T-cell (primary cell): ENCODE measurements around the gene WDR44. TPM values are rescaled to one million over a fixed set of nuclear protein-coding genes. Genes with fewer than 3 reads are reported as not detected.
"Not testable (repeated sequence)": the region's sequence is repeated elsewhere in the genome, so short reads cannot be mapped to it uniquely, and the experiment has no call there.

ENCODE experiments used
- ATAC-seq, 4 experiments: fragments of 200-7000 bp in 3 of 4; fragments of 150-1000 bp in 1 of 4; cut with Tn5 transposase; replicated peaks in 1 of 4; 1 replicate in 3 of 4; 2 replicates in 1 of 4; pipeline ENCODE4 v1.10.0; 2021; ENCODE audit warnings: moderate library complexity in 3 of 4, mild to moderate bottlenecking in 2 of 4, moderate number of reproducible peaks in 1 of 4
- CTCF ChIA-PET, 2 donors: fragments of 300-600 bp; sonication (Branson Sonifier 250); formaldehyde crosslinking; loops; one replicate each; lab custom pipeline; 2022; ENCODE audit warnings: antibody characterized with exemption in 2 of 2; lab: Charles Lee
- POLR2A ChIA-PET, 2 donors: fragments of 300-600 bp; sonication (Branson Sonifier 250); formaldehyde crosslinking; loops; one replicate each; lab custom pipeline; 2022; ENCODE audit warnings: antibody characterized with exemption in 2 of 2; lab: Charles Lee
- DNase-seq, 35 experiments: peaks; one replicate each; pipeline versions ENCODE4 v3.0.0 to v3.0.0-alpha.2; 2013 to 2023
- H3K27ac ChIP-seq: one replicate; pipeline ENCODE4 v1.5.1; 2013; ENCODE audit warnings: low read length
- H3K27me3 ChIP-seq, 2 experiments: replicated peaks in 1 of 2; 1 replicate in 1 of 2; 2 replicates in 1 of 2; pipeline versions ENCODE4 v1.6.1 to v1.7.0; 2013; ENCODE audit warnings: low read length in 1 of 2, mixed read lengths in 1 of 2; ENCODE audit not compliant: control insufficient read depth in 2 of 2, insufficient read depth in 2 of 2; ENCODE audit errors: extremely low read depth in 1 of 2
- H3K36me3 ChIP-seq, 2 donors: 1 replicate in 1 of 2; 2 replicates in 1 of 2; pipeline versions ENCODE4 v1.6.1 to v1.7.0; 2013; ENCODE audit warnings: low read length in 1 of 2; ENCODE audit not compliant: control insufficient read depth in 2 of 2, insufficient read depth in 1 of 2; ENCODE audit errors: extremely low read depth in 1 of 2
- H3K4me1 ChIP-seq, 2 experiments: 1 replicate in 1 of 2; 2 replicates in 1 of 2; pipeline versions ENCODE4 v1.6.1 to v1.7.0; 2013; ENCODE audit warnings: low read length in 2 of 2, mixed read lengths in 1 of 2; ENCODE audit not compliant: insufficient read depth in 2 of 2, control insufficient read depth in 1 of 2; ENCODE audit errors: extremely low read depth in 1 of 2
- H3K4me3 ChIP-seq, 2 donors: 1 replicate in 1 of 2; 2 replicates in 1 of 2; pipeline versions ENCODE4 v1.5.1 to v1.7.0; 2013; ENCODE audit warnings: mild to moderate bottlenecking in 2 of 2, low read length in 1 of 2, moderate library complexity in 1 of 2; ENCODE audit not compliant: control insufficient read depth in 1 of 2; ENCODE audit errors: extremely low read depth in 1 of 2
- H3K9me3 ChIP-seq: 2 replicates; pipeline ENCODE4 v1.7.0; 2013
- H3K27ac Mint-ChIP-seq, 2 donors: one replicate each; pipeline ENCODE4 v1.8.0; 2020 to 2021; ENCODE audit warnings: mild to moderate bottlenecking in 2 of 2, mixed read lengths in 2 of 2
- H3K27me3 Mint-ChIP-seq, 2 donors: one replicate each; pipeline ENCODE4 v1.8.0; 2021 to 2022; ENCODE audit warnings: mixed read lengths in 2 of 2
- H3K36me3 Mint-ChIP-seq: one replicate; pipeline ENCODE4 v1.8.0; 2021; ENCODE audit warnings: mixed read lengths
- H3K4me1 Mint-ChIP-seq, 3 donors: one replicate each; pipeline ENCODE4 v1.8.0; 2020 to 2022; ENCODE audit warnings: mixed read lengths in 3 of 3, mild to moderate bottlenecking in 1 of 3
- H3K4me3 Mint-ChIP-seq, 3 donors: one replicate each; pipeline ENCODE4 v1.8.0; 2020 to 2022; ENCODE audit warnings: mild to moderate bottlenecking in 3 of 3, mixed read lengths in 3 of 3, moderate library complexity in 3 of 3
- H3K9me3 Mint-ChIP-seq, 3 donors: one replicate each; pipeline ENCODE4 v1.8.0; 2020 to 2022; ENCODE audit warnings: mixed read lengths in 3 of 3
- WGBS: methylation state at CpG from one replicate; pipeline ENCODE4 v1.1.5; 2013; ENCODE audit warnings: missing lambda C conversion rate; ENCODE audit not compliant: insufficient coverage; 5-methylcytosine and 5-hydroxymethylcytosine counted together
- total RNA-seq, 35 experiments: library from RNA in 6 of 35; stranded (reverse) in 6 of 35; fragments of 120-200 nt in 1 of 35; gene quantifications; one replicate each; pipeline versions ENCODE4 v1.2.1 to v1.2.4 and lab custom pipeline; 2013 to 2026

Gene WDR44
- total RNA-seq, 5 donors from 2014 or later (not counting 1 experiment from before 2014, with no cell fraction given): 13.6 to 21.4 (median 19.0) TPM

- Mint-ChIP-seq H3K36me3 (no peaks in the 10 kb centered on the region), H3K9me3 (no peaks in the 10 kb centered on the region), H3K4me1 (no peaks in the 10 kb centered on the region), H3K27ac (no peak overlapping the region), H3K27me3 (no peaks in the 10 kb centered on the region), H3K4me3 (no peak overlapping the region)
- no peaks in the 10 kb centered on the region for H3K36me3 ChIP-seq
- no CpG with 5 or more reads among the region's 1 CpG for WGBS
- CTCF ChIA-PET: no interaction called here
- no peak overlapping the region for H3K4me3 ChIP-seq
- no peak overlapping the region for H3K27ac ChIP-seq
- H3K4me1 ChIP-seq: no peaks in the 10 kb centered on the region
- DNase-seq (no peak), ATAC-seq (no peak)
- POLR2A ChIA-PET: no interaction called here
- no peaks in the 10 kb centered on the region for H3K27me3 ChIP-seq
- H3K9me3 ChIP-seq: no peaks in the 10 kb centered on the region
Measured at GRCh38 chrX:118480172-118480571, 134.3 kb downstream of the WDR44 start.

GRCh38 chrX:118482384-118482783 is 136.5 kb downstream of the WDR44 start:
- not testable (repeated sequence) for DNase-seq, H3K4me3 Mint-ChIP-seq, ATAC-seq, H3K27me3 ChIP-seq, H3K27me3 Mint-ChIP-seq, H3K36me3 Mint-ChIP-seq, H3K27ac Mint-ChIP-seq, H3K4me1 Mint-ChIP-seq, H3K36me3 ChIP-seq, H3K9me3 Mint-ChIP-seq, H3K9me3 ChIP-seq, H3K4me1 ChIP-seq, H3K27ac ChIP-seq, H3K4me3 ChIP-seq
- ChIA-PET CTCF (interaction anchor here in 1 of 2 donors (0.6 kb wide), 1 partner anchor 119 kb away, joined by 3 read pairs; no protein-coding TSS in a partner anchor), POLR2A (interaction anchor here in 1 of 2 donors (0.6 kb wide), 1 partner anchor 56 kb away, joined by 3 read pairs; no protein-coding TSS in a partner anchor)
- 100% methylated on average over 1 of the region's 4 CpGs for WGBS

DNA sequence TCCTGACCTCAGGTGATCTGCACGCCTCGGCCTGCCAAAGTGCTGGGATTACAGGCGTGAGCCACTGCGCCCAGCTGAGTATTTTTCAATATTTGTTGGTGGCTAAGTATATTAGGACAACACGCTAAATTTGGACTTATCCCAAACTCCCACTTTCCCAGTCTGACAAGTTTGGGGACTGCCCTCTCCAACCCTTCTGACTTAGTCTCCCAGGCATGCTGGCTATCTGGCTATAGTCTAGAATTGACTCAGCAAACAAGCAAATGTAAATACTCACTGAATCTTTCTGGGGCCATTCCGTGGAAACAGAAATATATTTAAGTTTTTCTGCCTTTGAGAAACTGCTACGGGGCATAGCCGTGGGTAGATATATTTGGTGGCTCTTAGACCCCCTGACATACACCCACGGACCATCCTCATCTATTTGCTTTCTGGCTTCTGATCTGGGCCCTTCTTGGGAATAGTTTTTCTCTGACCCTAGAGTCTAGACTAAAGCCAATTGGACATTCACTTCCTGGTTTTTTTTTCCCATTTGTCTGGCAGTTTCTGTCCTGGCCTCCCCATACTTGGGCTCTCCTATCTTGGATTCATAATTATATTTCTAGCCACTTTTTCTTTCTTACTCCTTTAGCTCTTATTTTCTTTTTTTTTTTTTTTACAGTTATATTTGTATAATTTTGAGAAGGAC is 138.5 kb downstream of the WDR44 start:
- no peak for ATAC-seq
- no peak overlapping the region for H3K27ac Mint-ChIP-seq

GRCh38 chrX:118486693-118487092 is 140.8 kb downstream of the WDR44 start:
- H3K4me3 ChIP-seq, H3K27me3 ChIP-seq, H3K9me3 Mint-ChIP-seq, POLR2A ChIA-PET, H3K4me1 ChIP-seq, CTCF ChIA-PET, H3K9me3 ChIP-seq, H3K4me3 Mint-ChIP-seq, H3K36me3 Mint-ChIP-seq, H3K4me1 Mint-ChIP-seq, H3K27me3 Mint-ChIP-seq, H3K27ac Mint-ChIP-seq, H3K27ac ChIP-seq, ATAC-seq, DNase-seq, H3K36me3 ChIP-seq: not testable (repeated sequence)
- WGBS: no CpG with 5 or more reads among the region's 1 CpG

More for the DNA sequence above, 138.5 kb downstream of the WDR44 start:
- Histone ChIP-seq H3K36me3 (no peaks in the 10 kb centered on the region), H3K4me3 (no peak overlapping the region), H3K27ac (no peak overlapping the region), H3K4me1 (no peaks in the 10 kb centered on the region), H3K9me3 (no peaks in the 10 kb centered on the region), H3K27me3 (no peaks in the 10 kb centered on the region)
- no peaks in the 10 kb centered on the region for H3K4me1 Mint-ChIP-seq
- DNase-seq: no peak
- no peaks in the 10 kb centered on the region for H3K27me3 Mint-ChIP-seq
- ChIA-PET CTCF (interaction anchor here (0.7 to 1.2 kb wide), 3 partner anchors 10 to 115 kb away, joined by 3 to 6 read pairs (median 4); no protein-coding TSS in a partner anchor), POLR2A (interaction anchor here in 1 of 2 donors (0.6 kb wide), 4 partner anchors 9 to 136 kb away, joined by 3 to 5 read pairs (median 4); no protein-coding TSS in a partner anchor)
- H3K9me3 Mint-ChIP-seq: no peaks in the 10 kb centered on the region
- no peak overlapping the region for H3K4me3 Mint-ChIP-seq
- no peaks in the 10 kb centered on the region for H3K36me3 Mint-ChIP-seq
- no CpG with 5 or more reads among the region's 9 CpGs for WGBS

- Mint-ChIP-seq H3K4me1 (peaks cover 8 to 12% (median 9%) of the 10 kb centered on the region in 3 donors), H3K27me3 (peaks cover 0 to 4% of the 10 kb centered on the region in 2 donors), H3K27ac (peak overlapping the region in 1 of 2 donors; percentile 73), H3K4me3 (no peak overlapping the region), H3K9me3 (no peaks in the 10 kb centered on the region), H3K36me3 (no peaks in the 10 kb centered on the region)
- H3K9me3 ChIP-seq: no peaks in the 10 kb centered on the region
- 90% methylated on average over 2 of the region's 3 CpGs for WGBS
- ATAC-seq (no peak), DNase-seq (no peak)
- CTCF ChIA-PET: no interaction called here
- H3K36me3 ChIP-seq: no peaks in the 10 kb centered on the region
- H3K4me3 ChIP-seq: no peak overlapping the region
- H3K27ac ChIP-seq: no peak overlapping the region
- no peaks in the 10 kb centered on the region for H3K27me3 ChIP-seq
- POLR2A ChIA-PET: no interaction called here
- H3K4me1 ChIP-seq: peaks cover 0 to 14% of the 10 kb centered on the region in 2 experiments
Measured at GRCh38 chrX:118493016-118493415, 147.1 kb downstream of the WDR44 start.

GRCh38 chrX:118493653-118494297 is 147.9 kb downstream of the WDR44 start:
- Mint-ChIP-seq H3K4me3 (no peak overlapping the region), H3K9me3 (no peaks in the 10 kb centered on the region), H3K27ac (peak overlapping the region in 1 of 2 donors; percentile 43), H3K36me3 (peaks cover under 1% of the 10 kb centered on the region), H3K27me3 (peaks cover 0 to 4% of the 10 kb centered on the region in 2 donors), H3K4me1 (peaks cover 11 to 18% (median 15%) of the 10 kb centered on the region in 3 donors)
- H3K27me3 ChIP-seq: no peaks in the 10 kb centered on the region
- no peaks in the 10 kb centered on the region for H3K36me3 ChIP-seq
- H3K9me3 ChIP-seq: no peaks in the 10 kb centered on the region
- H3K4me3 ChIP-seq: no peak overlapping the region
- no peak for DNase-seq
- POLR2A ChIA-PET: interaction anchor here in 1 of 2 donors (0.6 kb wide), 2 partner anchors 9 to 37 kb away, joined by 3 read pairs; no protein-coding TSS in a partner anchor
- no peak for ATAC-seq
- CTCF ChIA-PET: interaction anchor here in 1 of 2 donors (1.1 kb wide), 2 partner anchors 9 to 41 kb away, joined by 3 to 4 read pairs; no protein-coding TSS in a partner anchor
- H3K4me1 ChIP-seq: peaks cover 5 to 17% of the 10 kb centered on the region in 2 experiments
- WGBS: no CpG with 5 or more reads among the region's 3 CpGs
- no peak overlapping the region for H3K27ac ChIP-seq
